GM18520 (cell line): Measurements from ENCODE around the gene GRIFIN.
"Not testable (repeated sequence)": the region's sequence is repeated elsewhere in the genome, so short reads cannot be mapped to it uniquely, and the experiment has no call there.

ENCODE experiments used
- ATAC-seq: cut with Tn5 transposase; IDR thresholded peaks from one replicate; pipeline ENCODE4 v1.9.1; 2021; ENCODE audit not compliant: unreplicated experiment

The GRIFIN gene

DNA sequence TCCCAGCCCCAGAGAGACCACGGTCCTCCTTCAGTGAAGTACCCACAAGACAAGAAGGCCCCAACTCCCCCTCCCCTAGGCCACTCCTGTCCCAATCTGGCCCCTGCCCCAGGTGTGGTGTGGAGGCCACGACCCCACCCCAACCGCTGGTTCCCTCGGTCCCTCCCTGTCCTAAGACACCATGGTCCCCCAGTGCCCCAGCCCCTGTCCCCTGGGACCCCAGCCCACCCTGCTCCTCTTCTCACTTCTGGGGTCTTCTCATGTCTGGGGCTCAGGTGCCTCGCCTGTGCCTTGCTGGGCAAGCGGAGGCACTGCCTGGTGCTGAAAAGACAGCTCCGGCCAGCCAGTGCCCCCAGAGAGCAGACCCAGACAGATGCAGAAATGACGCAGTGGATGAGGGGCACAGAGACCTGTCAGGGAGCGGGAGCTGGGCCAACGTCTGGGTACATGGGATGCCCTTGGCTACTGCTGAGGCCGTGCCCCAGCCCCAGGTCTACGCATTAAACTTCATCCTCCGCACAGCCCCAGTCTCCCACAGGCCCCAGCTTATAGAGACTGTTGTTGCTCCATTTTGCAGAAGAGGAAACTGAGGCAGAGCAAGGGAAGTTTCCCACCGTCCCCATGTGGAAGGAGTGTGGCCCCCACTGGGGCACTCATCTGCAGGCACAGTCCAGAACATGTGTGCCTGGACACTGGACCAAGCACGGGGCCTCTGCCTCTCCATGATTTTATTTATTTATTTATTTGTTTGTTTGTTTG, 14.8 kb downstream of the GRIFIN start:
- no peak for ATAC-seq

DNA sequence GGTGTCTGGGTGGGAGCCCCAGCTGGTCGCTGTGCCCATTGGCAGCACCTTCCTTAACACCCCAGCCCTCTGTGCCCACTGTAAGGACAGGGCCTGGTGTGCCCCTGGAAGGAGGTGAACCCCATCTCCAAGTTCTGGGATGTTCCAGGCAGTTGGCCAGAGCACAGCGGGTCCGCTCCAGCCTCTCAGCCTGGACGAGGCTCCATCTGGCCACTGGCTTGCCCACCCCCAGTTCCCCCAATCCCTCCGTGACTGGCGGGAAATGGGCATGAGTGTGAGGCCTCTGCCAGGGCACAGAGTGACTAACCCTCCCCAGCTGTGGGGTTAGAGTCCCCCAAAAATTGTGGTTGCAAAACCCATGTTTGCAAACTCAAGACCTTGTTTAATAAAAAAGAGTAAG, 15.6 kb downstream of the GRIFIN start:
- no peak for ATAC-seq

GRCh38 chr7:2460188-2460587, 16.0 kb downstream of the GRIFIN start:
- no peak for ATAC-seq

- ATAC-seq = no peak
Observed at GRCh38 chr7:2459674-2460073, 16.5 kb downstream of the GRIFIN start.

GRCh38 chr7:2453849-2454248, 22.3 kb downstream of the GRIFIN start:
- not testable (repeated sequence) for ATAC-seq

DNA sequence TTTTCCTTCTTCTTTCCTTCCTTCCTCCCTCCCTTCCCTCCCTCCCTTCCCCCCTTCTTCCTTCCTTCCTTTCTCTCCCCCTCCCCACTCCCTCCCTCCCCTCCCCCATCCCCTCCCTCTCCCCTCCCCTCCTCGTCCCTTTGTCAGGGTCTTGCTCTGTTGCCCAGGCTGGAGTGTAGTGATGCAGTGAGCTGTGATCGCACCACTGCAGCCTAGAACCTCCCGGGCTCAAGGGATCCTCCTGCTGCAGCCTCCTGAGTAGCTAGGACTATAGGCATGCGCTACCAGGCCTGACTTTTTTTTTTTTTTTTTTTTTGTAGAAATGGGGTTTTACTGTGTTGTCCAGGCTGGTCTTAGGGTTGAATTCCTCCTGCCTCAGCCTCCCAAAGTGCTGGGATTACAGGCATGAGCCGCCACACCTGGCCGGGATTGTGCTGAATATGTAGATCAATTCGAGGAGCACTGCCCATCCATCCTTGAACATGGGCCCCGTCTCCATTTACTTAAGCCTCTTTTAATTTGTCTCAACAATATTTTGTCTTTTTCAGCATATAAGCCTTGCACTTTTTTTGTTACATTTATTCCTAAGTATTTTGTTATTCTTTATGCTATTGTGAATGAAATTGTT, 23.4 kb downstream of the GRIFIN start:
- no peak for ATAC-seq

GRCh38 chr7:2452074-2452507, 24.1 kb downstream of the GRIFIN start:
- ATAC-seq = no peak

DNA sequence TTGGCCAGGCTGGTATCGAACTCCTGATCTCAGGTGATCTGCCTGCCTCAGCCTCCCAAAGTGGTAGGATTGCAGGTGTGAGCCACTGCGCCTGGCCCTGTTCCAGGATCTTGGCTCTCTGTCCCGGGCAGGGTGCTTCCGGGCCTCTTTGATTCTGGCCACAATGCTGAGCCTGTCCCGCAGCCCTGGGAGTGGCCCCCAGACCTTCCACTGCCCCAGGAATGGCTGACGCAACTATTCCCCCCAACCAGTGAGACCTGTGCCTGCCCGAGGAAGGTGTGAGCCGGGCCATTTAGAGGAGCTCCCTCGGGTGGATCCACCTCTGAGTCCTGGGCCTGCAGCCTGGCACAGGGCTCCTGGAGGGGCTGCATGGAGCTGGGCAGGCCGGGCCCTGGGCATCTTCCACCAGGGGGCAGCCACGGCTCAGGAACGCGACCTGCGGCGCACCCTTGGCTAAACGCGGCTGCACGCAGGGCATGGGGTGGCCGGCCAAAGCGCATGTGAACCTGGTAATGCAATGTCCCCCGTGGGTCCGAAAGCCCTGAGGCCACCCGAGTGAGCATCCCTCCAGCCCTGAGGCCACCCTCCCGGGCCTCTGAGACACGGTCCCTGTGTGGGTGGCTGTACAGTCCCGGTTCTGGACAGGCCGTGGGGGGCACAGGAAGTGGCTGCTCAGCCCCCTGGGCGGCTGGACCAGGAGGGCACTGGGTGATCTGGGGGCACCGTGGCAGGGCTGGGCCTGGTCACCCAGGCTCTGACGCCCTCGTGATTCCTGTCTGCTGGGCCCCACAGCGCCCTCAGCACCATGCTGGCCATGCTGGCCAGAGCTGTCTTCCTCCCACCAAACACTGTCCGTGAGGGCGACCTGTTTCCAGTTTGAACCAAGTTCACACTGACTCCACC, 24.8 kb downstream of the GRIFIN start:
- no peak for ATAC-seq

DNA sequence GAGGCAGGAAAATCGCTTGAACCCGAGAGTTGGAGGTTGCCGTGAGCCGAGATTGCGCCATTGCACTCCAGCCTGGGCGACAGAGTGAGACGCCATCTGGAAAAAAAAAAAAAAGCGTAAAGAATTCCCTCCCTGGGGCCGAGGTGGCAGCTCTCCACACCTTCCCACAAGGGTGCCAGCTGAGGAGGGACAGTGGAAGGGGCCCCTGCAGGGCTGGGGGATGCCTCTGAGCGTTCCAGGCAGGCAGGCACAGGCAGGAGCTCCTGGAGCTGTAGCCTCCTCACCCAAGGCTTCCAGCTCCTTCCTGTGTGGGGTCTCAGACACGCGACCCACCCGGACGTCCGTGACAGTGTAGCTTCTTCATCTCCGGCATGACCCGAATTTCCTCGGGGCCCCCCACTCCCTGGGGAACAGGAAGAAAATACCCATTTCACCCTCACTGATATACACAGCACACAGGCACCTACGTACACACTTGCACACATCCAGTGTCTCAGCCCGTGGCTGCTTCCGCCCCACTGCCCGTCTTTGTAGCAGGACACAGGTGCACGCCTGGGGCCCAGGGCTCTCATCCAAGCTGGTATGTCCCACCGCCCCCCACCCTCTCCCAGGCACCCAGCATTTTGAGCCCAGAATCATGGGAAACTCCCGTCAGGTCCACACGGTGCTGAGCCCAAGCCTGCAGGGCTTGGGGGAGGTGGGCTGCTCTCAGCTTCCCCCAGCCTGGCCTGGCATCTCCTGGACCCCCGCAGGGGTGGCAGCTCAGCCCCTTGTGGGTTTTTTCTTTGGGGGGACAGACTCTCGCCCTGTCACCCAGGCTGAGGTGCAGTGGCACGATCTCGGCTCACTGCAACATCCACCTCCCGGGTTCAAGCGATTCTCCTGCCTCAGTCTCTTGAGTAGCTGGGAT, 25.7 kb downstream of the GRIFIN start:
- ATAC-seq = no peak

- ATAC-seq = no peak
Observed at GRCh38 chr7:2446676-2447075, 29.5 kb downstream of the GRIFIN start.

DNA sequence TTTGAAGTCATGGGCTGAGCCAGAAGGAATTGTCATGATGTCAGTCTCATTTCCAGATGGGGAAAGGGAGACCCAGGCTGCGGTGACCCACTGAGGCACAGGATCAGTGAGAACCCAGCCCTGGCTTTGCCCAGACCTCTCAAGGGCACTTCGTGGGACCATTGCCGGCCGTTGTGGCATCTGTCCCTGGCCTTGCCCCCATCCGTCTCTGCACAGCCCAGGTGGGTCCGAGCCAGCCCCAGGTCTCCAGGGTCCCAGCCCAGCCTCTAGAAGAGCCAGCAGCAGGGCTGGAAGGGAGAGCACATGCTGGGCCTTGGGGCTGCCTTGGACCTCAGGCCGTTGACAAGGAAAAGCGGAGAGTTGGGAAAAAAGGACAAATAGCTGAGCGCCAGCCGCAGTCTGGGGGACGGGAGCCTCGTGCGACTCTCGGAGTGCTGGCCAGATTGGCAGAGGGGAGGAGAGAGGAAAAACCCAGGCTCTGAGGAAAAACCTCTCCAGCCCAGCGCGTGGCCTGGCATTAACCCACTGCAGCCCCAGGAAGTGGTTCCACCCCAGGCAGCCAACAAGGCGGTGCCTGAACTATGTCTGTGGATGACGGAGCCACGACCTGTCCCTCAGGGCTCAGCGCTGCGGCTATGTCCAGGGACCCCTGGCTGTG, 30.2 kb downstream of the GRIFIN start:
- no peak for ATAC-seq

DNA sequence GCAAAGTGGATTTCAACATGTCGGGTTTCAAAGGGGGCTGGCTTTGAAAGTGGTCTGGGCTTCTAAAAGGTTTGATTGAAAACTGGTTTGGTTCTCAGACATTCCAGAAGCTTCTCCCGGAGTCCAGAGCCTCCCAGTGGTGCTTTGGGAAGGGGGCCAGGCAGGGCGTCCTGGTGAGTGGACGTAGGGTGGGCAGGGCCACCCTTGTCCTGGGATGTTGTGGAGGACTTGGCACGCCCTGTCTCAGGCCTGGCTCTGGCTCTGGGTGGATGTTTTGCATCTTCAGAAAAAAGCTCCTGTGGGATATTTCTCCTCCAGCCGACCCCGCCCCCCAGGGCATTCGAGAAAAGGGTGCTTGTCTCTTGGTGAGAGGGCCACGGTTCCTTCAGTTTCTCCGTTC, 31.2 kb downstream of the GRIFIN start:
- no peak for ATAC-seq

DNA sequence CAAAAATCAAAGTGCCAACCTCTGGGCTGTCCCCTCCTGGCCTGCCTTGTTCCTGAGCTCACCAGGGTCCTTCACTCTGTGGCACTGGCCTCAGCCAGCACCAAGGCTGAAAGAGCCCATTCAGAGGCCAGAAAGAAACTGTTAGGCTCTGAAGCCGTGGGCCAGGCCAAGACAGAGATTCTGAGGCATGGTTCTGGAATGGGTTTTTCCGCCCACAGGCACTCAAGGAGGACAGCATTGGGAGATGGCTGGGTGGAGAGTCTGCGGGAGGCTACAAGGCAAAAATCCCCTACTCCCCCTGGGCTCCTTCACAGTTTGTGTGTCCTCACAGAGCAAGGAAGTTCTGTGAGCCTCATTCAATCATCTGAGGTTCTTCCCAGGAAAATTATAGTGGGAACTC, 31.7 kb downstream of the GRIFIN start:
- ATAC-seq = no peak

DNA sequence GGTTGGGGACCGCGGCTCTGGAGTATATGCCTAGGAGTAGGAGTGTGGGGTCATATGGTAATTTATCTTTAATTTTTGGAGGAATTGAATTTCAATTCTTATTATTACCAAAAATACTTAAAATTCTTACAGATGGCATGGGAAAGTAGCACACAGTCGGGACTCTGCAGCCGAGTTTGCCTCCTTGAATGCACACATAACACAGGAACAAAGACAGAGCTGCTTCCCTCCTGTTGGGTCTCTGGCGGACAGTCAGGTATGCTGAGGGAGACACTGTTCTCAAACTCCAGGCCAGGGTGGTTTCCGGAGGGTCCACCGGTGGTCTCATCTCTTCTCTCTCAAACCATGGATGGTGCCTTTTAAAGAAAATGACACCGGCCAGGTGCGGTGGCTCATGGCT, 32.7 kb downstream of the GRIFIN start:
- ATAC-seq = no peak

- ATAC-seq = no peak
Observed at GRCh38 chr7:2441430-2442058, 34.7 kb downstream of the GRIFIN start.

GRCh38 chr7:2440608-2441245, 35.5 kb downstream of the GRIFIN start:
- ATAC-seq = no peak

GRCh38 chr7:2438775-2439174, 37.4 kb downstream of the GRIFIN start:
- no peak for ATAC-seq

DNA sequence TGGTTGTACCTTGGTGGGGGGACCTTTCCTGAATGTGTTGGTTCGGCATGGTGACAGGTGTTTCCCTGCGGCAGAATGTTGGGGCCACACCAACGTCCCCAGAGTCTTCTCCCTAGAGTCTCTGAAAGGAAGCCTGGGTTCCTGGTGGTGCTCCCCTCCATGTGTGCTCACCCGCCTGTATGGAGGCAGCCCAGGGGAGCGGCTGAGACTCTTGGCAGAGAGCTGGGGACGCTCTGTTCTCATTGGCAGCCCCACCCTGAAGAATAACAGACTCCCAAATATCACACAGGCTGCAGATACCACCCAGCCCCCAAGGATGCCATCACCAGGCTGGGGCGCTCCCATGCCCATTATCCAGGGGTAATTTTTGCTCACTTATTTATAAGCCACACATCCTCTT, 38.0 kb downstream of the GRIFIN start:
- no peak for ATAC-seq

DNA sequence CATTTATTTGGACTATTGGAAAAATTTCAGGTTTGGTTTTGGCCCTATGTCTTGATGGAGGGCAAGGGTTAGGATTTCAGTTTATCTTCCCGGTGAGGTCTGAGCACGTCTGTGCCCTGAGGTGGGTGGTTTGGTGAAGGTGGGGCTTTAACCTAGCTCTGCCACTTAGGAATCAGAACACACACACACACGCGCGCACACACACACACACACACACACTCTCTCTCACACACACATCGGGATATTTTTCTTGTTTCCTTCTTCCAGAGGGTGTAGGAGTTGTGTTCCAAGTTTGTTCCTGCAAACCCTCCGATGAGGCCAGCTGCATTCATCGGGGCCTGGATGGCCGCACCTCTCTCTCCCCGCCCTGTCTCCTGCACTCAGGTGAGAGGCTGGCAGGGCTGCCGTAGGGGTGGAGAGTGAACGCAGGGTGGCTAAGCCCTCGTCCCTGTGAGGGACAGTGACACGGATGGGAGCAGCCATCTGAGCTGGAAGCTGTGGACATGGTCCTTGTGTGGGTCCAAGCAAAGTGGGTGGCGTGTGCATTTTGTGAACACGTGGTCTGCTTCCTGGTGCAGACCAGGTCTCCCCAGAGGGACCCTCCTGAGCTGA, 38.6 kb downstream of the GRIFIN start:
- no peak for ATAC-seq
